ENCODE results near the gene GPR156. TPM values are rescaled to one million over a fixed set of nuclear protein-coding genes. Genes with fewer than 3 reads are reported as not detected.

Gene GPR156
- total RNA-seq, 1 experiment from 2014 or later = 0.15 TPM

- CTCF ChIA-PET = no interaction called here
- intact Hi-C loops (cut with micrococcal nuclease) = no loop called here
- Histone ChIP-seq H3K79me2 (ENCODE audit: insufficient read depth, low read length) (peaks cover 7% of the 10 kb centered on the region; the same call in 1 of the 2 replicates), H2AFZ (ENCODE audit: low read depth, low read length, poor library complexity, severe bottlenecking) (no peak overlapping the region), H3K9ac (ENCODE audit: low read length) (no peak overlapping the region), H3K9me2 (ENCODE audit: insufficient read depth) (no peaks in the 10 kb centered on the region), H3K36me3 (ENCODE audit: control insufficient read depth in 1 of 2, insufficient read depth in 2 of 2, low read length in 2 of 2) (no peaks in the 10 kb centered on the region), H3K4me1 (ENCODE audit: control insufficient read depth in 1 of 2, insufficient read depth in 2 of 2, low read length in 2 of 2) (no peaks in the 10 kb centered on the region), H3K27me3 (ENCODE audit: insufficient read depth, low read length) (no peaks in the 10 kb centered on the region), H3K4me2 (ENCODE audit: low read length) (no peak overlapping the region), H4K20me1 (ENCODE audit: insufficient read depth) (no peaks in the 10 kb centered on the region), H3K9me3 (ENCODE audit: control insufficient read depth in 1 of 2, insufficient read depth in 1 of 2, low read depth in 1 of 2, low read length in 2 of 2) (no peaks in the 10 kb centered on the region), H3K4me3 (replicated peaks in 1 of 2; ENCODE audit: low read depth in 1 of 2, low read length in 2 of 2) (no peak overlapping the region), H3K27ac (ENCODE audit: low read depth, low read length) (no peak overlapping the region)
- TF ChIP-seq CBX3 (IDR thresholded peaks at IDR 0.05; ENCODE audit: low read depth) (no peak), ELF1 (IDR thresholded peaks at IDR 0.05; ENCODE audit: borderline replicate concordance, low read depth) (no peak), EZH2 (IDR thresholded peaks at IDR 0.05) (no peak), RAD21 (IDR thresholded peaks at IDR 0.05; ENCODE audit: low read depth) (no peak), FOSL1 (IDR thresholded peaks at IDR 0.05; ENCODE audit: low read depth) (no peak), TCF7L2 (IDR thresholded peaks at IDR 0.05; ENCODE audit: borderline replicate concordance, extremely low read depth, insufficient read depth, insufficient read length) (no peak), SIN3A (IDR thresholded peaks at IDR 0.05; ENCODE audit: low read depth) (no peak), SP1 (IDR thresholded peaks at IDR 0.05; ENCODE audit: low read depth) (no peak), EZH2phosphoT487 (IDR thresholded peaks at IDR 0.05; ENCODE audit: borderline replicate concordance) (no peak)
- TF ChIP-seq, protein P1, sequence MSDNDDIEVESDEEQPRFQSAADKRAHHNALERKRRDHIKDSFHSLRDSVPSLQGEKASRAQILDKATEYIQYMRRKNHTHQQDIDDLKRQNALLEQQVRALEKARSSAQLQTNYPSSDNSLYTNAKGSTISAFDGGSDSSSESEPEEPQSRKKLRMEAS (IDR thresholded peaks at IDR 0.05) = no peak
- TF ChIP-seq, protein P2, sequence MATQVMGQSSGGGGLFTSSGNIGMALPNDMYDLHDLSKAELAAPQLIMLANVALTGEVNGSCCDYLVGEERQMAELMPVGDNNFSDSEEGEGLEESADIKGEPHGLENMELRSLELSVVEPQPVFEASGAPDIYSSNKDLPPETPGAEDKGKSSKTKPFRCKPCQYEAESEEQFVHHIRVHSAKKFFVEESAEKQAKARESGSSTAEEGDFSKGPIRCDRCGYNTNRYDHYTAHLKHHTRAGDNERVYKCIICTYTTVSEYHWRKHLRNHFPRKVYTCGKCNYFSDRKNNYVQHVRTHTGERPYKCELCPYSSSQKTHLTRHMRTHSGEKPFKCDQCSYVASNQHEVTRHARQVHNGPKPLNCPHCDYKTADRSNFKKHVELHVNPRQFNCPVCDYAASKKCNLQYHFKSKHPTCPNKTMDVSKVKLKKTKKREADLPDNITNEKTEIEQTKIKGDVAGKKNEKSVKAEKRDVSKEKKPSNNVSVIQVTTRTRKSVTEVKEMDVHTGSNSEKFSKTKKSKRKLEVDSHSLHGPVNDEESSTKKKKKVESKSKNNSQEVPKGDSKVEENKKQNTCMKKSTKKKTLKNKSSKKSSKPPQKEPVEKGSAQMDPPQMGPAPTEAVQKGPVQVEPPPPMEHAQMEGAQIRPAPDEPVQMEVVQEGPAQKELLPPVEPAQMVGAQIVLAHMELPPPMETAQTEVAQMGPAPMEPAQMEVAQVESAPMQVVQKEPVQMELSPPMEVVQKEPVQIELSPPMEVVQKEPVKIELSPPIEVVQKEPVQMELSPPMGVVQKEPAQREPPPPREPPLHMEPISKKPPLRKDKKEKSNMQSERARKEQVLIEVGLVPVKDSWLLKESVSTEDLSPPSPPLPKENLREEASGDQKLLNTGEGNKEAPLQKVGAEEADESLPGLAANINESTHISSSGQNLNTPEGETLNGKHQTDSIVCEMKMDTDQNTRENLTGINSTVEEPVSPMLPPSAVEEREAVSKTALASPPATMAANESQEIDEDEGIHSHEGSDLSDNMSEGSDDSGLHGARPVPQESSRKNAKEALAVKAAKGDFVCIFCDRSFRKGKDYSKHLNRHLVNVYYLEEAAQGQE (IDR thresholded peaks at IDR 0.05; ENCODE audit: low read depth) = no peak
- POLR2A ChIA-PET = no interaction called here
- ATAC-seq (no peak), DNase-seq (ENCODE audit: low read depth, low spot score) (no peak)
- no TSS peak for BruUV-seq (replicated peaks)
- RAD21 ChIA-PET (ENCODE audit: low non-redundant PET in 1 of 2, low total read pairs in 2 of 2, uncharacterized antibody in 2 of 2, unreplicated experiment in 2 of 2) = no interaction called here
Observed at GRCh38 chr3:120311863-120312794, 27.1 kb upstream of the GPR156 start.
